A549 treated with Mapracorat at 1 μM for 4 hours (cell line): ENCODE results near the gene RAB15. TPM values are rescaled to one million over a fixed set of nuclear protein-coding genes. Genes with fewer than 3 reads are reported as not detected.

Experiments
- total RNA-seq: library from RNA; stranded (reverse); fragments of 200-300 nt; extraction: Qiagen RNA extraction; gene quantifications from 5 replicates; pipeline ENCODE4 v1.2.3, GENCODE V29; 2022

RAB15 gene
- total RNA-seq, result 18.9 to 21.5 TPM (median 20.2 TPM) in 5 replicates

DNA sequence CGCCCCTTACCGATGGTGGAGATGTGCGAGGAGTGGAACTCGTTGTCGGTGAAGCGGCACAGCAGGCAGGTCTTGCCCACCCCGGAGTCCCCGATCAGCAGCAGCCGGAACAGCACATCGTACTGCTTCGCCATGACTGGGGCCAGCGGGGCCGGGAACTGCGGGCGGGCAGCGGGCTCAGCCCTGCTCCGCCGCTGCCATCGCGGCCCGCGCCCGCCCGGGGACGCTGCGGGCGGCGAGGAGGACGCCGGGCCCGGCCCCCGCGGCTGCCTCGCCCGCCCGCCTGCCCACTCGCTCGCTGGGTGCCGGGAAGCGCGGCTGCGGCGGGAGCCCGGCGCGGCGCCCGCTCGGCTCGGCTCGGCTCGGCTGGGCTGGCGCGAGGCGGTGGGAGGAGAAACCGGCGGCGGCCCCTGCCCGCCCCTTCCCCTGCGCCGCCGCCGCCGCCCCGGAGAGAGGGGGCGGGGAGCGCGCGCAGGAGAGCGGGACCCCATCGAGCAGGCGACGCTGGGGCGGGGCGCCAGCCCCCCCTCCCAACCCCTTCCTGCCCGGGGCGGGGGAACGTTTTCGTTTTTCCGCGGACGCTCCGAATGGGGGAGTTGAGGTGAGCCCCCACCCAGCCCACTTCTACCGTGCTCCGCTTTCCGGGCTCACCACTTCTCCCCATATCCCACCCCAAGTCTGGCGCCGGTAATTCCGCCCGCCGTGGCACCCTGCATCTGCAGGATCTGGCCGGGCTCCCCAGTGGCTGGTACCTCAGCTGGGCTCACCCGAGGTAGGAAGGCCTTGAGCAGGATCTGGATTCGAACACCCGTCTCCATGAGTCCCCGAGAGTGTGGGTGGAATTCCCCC, at the start of gene RAB15:
Gene RAB15 (minus strand): TSS at position 394 of the 849 bp plus-strand sequence. CDS start 260 bp downstream, at position 134.

DNA sequence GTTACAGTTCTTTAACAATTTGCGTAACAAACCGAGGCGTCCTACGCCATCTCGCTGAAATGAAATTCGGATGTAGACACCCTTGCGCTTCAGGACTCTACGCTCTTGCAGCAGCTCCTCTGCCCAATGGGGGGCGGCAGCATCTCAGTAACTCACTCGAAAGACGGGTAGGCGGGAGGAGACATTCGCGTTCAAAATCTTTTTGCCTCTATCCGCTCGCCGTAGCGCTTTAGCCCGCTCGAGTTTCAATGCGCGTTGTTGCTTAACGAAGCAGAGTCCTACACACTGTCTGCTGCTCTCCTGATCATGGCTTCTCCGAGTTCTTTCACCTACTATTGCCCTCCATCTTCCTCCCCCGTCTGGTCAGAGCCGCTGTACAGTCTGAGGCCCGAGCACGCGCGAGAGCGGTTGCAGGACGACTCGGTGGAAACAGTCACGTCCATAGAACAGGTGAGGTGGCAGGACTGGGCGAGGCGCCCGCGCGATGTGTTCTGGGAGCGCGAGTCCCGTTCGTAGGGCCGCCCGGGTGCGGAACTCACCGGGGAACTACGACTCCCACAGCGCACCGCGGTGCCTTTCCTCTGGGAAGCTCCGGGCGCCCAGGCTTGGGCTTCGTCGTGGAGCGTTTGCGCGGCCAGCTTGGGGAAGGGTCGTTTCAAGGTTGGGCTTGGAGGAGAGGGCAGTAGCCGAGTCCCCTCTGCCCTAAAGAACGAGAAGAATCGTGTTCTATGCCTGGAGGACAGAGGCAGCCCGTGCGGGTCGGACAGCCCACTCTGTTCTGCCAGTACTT, 14.7 kb upstream of the RAB15 start, which contains the start of gene FNTB:
Gene FNTB (plus strand): TSS at position 248 of the 790 bp plus-strand sequence. CDS start 59 bp downstream, at position 307.

DNA sequence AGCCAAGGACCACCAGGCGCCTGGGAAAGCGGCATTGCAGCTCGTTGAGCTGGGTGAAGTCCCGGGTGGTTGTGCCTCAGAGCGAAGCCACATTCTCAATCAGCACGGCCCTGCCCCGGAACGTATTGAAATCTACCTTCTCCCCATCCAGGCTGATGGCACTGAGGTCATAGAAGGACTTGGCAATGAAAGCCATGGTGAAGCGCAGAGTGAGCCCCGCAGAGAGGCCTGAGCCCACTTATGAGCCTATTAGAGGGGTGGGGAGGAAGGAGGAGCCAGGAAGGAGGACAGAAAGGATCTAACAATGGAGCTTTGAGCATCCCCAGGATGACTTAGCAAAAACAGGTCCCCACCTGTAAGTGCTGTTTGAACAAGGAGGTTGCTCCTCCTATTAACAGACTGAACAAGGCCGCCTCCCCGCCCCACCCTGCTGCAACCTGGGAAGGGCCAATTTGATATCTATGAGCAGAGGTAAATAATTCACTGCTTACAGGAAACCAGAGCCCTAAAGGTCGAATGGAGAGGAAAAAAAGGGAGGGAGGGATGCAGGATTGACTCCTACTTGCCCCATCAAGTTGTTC, 29.5 kb downstream of the RAB15 start, which contains the start of gene GPX2:
Gene GPX2 (minus strand): TSS at position 215 of the 581 bp plus-strand sequence. CDS start 19 bp downstream, at position 196.

DNA sequence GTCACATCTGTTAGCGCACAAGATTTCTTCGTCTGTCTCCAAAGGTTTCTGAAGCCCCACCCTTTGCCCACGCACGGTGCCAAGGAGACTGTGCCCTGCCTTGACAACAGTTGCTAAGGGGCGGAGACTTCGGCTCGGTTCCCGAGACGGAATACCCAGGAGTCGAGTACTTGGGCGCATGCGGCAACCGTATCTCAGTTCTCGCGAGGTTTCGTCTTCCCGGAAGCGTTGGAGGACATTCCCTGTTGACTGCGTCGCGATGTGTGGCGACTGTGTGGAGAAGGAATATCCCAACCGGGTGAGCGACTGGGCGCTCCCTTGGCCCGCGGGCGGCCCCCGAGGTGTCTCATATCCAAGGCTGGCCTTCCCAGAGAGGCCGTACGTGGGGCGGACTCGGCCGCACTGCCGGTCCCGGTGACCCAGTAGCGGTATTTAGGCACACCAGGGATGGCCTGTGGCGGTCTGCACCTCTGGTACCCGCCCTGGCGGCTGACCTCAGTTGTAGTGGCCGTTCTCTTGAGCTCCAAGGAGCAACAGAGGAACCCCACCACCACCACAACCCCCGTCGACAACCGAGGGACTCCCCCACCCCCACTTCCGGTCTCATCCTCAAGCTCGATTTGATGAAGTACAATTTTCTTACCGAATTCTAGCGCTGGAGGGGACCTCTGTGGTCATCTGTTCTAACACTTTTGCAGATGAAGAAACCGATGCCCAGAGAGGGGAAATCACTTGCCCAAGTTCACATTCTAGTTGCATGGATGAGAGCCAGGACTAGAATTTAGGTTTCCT, 57.7 kb downstream of the RAB15 start, which contains the start of gene CHURC1:
Gene CHURC1 (plus strand): TSS at position 219 of the 792 bp plus-strand sequence. CDS start 41 bp downstream, at position 260.

Other genes with a start within 250 kb of the RAB15 start
- 1.4 to 1.9 TPM (median 1.5 TPM) in 5 replicates for gene SPTB, start 92.4 kb downstream of the RAB15 start, total RNA-seq
- 73.1 to 139 TPM (median 80.9 TPM) in 5 replicates for gene CHURC1, start 57.9 kb downstream of the RAB15 start, total RNA-seq
- gene GPX2, start 29.6 kb downstream of the RAB15 start, total RNA-seq, result 187 to 289 TPM (median 202 TPM) in 5 replicates
- gene FNTB, start 14.6 kb upstream of the RAB15 start, total RNA-seq, result 21.1 to 27.2 TPM (median 22.2 TPM) in 5 replicates
- 54.9 to 64.8 TPM (median 56.5 TPM) in 5 replicates for gene MAX, start 130.2 kb upstream of the RAB15 start, total RNA-seq